Stimulated activated CD8-positive, alpha-beta memory T cell treated with anti-CD3 and anti-CD28 coated beads, Interleukin-12 subunit alpha, Interleukin-12 subunit beta, amount 100 ng/mL, for 24 hours (primary cell): ENCODE measurements around the gene CFAP210.

Experiments used
- DNase-seq: peaks from one replicate; pipeline ENCODE4 v3.0.0-alpha.2; 2020; ENCODE audit errors: extremely low read depth

CFAP210 gene, protein sequence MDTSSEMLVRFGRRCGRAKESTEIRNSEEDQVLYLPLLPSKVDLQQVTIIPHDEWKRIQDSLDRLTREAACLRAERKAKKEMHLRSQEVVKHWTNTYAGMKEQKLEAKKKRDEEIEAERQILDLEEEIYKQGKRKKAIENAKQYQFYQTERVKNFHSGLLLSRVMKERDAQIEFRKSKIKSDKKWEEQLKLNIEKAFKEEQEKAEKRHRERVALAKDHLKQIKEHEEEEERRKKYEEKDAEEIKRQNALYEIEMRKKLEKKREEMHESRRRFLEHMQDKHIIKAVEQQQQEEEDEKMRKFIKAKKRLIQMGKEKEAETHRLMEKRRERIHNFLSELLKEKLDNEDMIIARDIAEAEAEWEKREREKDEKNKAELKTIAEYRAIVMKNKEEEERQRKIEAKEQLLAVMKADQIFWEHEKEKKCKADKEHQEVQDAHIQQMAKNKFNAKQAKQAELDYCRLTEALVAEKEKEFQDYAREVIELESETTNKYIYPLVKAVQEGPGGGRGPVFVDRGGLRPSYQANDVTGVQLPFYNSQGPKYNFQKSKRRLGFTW

DNA sequence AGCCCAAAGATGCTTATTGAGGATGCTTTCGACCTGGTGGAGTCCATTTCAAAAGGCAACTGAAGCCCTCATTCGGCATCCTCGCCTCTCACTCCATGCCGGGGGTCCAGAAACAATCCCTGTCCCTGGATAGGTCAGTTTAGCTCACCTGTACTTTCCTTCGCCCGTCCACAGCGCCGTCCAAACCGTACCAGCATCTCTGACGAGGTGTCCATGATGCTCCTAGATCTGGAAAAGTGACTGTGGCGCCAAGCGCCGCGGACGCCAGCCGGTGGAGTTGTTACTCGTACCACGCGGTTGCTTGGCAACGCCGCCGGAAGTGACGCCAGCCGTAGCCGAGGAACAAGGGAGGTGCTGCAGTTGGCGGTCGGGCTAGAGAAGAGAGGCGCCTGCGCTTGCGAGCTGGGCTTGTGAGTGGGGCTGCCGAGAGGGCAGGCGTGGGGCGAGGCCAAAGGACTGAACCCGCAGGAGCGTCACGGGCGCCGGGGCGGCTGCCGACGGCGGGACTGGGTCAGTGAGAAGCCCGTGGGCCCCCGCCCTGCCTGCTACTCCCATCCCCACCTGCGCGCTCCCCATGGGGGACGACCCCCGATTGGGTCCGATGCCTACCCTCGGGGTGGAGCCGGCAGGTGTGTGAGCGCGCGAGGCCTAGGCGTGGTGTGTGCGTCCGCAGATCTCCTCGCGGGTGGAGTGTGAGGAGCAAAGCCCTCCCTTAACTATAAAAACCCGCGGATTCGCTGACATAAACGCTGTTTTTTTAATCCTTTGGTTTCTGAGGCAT, at the start of gene CFAP210, which contains the start of gene PHOSPHO2:
Gene CFAP210, minus strand, starts transcription at position 293 of the 781 bp plus-strand sequence. Its CDS starts 78 bp downstream, at position 215.
Gene PHOSPHO2, plus strand, starts transcription at position 357 of the 781 bp plus-strand sequence. CDS start 6,503 bp downstream, outside the sequence.
- peak; percentile 96 for DNase-seq

DNA sequence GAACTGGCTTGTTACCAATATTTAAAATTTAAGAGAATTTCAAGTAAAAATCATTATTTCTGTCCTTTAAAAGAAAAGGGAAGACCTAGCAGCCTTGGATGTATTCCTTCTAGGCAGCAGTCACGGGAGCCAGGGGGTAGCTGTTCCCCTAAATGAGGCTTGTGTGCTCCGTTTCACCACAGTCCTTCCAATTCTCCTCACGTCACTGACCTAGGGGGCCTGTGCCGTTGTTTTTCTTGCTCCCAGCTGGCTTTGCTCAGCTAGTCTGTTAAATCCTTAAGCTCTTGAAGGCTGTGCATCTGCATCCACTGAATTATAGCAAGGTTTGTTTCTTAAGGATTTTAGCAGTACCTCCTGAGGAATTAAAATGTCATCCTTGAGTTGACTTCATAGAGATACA, 49.3 kb upstream of the CFAP210 start:
- no peak for DNase-seq

DNA sequence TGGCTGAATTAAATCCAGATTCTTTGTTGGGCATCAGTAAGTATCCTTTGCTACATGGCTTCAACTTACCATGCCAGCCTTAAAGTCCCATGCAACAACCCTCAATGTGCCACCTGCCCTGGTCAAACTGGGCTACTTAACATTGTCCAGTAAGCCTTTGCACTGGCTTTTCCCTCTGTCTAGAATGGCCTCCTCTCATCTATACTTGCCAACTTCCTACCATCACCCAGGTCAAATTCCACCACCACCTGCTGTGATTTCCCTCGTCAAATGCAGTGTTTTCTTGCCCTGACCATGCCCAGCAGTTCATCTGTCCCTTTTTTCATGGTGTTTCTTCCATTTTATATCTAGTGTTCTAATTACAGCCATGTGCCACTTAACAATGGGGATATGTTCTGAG, 45.1 kb upstream of the CFAP210 start:
- no peak for DNase-seq

DNA sequence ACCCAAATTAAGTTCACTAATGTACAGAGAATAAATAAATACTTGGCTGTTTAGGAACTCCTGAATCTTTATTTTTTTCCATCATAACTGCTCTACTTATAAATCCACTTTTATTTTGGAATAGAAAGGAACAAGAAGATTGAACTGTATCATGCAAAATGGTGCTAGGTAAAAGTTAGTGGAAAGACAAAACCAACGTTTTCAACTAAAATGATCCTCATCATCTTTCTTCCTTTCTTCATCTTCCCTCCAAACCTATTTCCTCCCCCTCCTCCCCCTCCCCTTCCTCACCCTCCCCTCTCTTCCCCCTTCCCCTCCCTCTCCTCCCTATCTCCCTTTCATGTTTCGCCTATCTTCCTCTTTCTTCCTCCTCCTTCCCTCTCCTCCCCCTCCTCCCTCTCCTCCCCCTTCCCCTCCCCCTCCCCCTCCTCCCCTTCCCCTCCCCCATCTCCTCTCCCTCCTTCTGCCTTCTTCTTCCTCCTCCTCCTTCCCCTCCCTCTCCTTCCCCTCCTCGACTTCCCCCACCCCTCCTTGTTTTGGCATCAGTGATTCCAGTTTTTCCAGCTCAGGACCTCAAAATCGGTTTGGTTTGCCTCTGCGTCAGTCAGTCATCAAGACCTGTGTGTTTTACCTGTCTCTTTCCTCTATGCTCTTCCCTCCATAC, 44.5 kb upstream of the CFAP210 start:
- no peak for DNase-seq

DNA sequence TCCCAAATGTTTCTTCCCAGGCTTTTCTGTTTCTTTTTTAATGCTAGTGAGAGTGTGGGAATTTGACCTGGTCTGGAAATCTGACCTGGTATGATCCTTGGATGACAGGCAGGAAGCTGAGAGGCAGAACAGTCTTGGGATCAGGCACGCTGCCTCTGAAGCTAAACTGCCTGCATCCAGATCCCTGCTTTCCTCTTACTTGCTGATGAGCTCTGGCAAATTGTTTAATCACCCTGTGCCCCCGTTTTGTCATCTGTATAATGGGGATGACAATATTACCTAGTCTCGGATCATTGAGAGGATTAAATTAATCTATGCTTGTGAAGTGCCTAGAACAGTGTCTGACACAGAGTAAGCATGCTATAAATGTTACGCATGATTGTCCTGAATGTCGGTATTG, 42.7 kb upstream of the CFAP210 start:
- DNase-seq, result no peak

DNA sequence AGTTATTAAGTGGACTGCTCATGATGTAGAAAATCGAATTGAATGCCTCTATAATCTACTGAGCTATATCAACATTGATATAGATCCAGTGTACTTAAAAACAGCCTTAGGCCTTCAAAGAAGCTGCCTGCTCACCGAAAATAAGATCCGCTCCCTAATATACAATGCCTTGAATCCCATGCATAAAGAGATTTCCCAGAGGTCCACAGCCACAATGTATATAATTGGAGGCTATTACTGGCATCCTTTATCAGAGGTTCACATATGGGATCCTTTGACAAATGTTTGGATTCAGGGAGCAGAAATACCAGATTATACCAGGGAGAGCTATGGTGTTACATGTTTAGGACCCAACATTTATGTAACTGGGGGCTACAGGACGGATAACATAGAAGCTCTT, 41.4 kb upstream of the CFAP210 start:
- DNase-seq, result no peak

DNA sequence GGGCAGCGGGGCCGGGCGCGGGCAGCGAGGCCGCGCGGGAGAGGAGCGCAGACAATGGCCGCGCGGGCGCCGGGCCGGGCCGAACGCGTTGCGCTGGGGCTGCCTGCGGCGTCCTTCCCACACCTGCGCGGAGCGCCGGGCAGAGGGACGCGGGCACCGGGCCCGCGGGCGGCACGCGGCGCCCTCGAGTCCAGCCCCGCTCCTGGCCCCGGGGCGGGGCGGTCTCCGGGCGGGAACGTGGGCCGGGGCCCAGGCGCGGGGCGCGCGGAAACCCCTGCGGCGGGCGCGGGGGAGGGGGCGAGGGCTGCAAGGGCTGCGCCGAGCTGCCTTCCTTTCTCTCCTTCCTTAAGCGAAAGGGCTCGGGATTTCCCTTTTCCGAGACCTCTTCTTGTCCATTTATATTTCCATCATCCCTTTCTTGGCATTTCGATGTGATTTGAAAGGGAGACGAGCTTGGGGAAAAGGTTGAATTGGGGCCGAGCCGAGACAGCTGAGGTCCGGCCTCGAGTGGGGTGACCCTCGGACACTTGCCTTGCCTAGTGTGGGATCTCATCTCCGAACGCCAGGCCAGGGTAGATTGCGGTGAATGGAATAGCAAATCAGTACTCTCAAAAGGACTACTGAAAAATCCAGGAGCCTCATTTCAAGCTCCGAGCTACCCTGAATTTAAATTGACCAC, 40.1 kb upstream of the CFAP210 start:
- no peak for DNase-seq

DNA sequence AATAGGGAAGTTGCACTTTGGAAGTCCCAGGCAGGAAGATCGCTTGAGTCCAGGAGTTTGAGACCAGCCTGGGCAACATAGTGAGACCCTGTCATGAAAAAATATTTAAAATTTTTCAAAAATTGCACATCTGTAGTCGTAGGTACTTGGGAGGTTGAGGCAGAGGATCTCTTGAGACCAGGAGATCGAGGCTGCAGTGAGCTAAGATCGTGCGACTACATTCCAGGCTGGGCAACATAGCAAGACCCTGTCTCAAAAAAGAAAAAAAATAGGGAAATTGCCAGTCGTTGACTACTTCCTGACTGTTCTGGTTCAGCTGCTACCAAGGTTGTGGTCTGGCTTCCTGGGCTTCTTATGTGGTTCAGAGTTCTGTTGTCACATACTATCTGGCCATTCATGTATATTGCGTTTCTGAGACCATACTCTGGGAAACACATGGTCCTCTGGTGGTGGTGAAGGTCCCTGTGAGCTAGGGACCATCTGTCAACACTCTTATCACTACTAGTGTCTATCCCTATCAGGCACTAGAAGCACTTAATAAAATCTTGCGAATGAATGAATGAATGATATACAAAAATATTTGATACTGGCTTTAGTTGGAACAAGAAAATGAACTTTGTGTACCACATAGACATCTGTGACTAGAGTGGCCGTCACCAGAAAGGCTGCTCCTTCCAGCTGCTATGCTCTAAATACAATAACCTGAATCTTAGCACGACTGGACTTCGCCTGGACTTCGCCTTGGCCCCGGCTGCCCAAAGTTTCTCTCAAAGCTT, 38.6 kb upstream of the CFAP210 start:
- no peak for DNase-seq

DNA sequence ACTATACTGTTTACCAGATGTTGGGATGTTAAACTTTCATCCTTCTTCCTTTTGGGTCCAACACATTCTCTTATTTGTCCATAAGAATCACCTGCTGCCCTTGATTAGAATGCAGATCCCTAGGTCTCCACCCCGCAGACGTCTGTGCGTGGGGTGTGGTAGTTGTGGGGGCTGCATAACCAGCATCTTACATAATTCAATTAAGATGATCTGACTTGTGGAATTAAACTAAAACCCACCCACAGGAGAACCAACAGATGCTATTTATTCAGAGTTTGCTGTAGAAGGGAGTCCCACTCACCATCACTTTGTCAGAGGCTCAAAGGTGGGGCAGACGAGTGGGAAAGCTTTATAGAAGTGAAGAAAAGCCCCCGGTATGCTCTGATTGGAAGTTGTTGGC, 37.9 kb upstream of the CFAP210 start:
- no peak for DNase-seq

DNA sequence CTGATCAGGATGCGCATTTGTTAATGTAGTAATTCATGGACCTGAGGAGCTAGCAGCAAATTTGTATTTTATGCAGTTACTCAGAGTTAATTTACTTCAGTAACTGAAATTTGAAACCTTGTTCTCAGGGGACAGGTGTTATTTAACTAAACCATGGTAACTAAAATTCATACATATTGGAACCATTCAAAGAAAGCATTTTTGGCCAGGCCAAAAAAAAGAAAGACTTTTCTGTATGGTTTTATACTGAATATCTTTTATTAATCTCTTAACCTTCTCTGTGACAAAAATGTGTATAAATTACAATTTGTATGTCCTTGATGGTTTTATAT, 35.0 kb upstream of the CFAP210 start:
- no peak for DNase-seq

DNA sequence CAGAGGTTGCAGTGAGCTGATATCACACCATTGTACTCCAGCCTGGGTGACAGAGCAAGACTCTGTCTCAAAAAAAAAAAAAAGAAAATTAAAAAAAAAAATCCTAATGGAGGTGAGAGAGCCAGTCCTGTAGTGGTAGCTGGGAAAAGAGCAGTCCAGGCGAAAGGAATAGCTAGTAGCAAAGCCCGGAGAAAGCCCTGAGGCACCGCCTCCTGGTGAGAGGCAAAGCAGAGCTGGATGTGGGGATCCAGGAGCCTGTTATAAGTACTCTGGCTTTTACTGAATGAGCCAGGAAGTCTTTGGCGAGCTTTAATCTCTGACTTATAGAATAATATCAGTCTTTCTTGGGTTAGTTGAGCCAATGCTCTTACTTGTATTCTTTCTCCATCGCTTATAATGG, 32.9 kb upstream of the CFAP210 start:
- no peak for DNase-seq

DNA sequence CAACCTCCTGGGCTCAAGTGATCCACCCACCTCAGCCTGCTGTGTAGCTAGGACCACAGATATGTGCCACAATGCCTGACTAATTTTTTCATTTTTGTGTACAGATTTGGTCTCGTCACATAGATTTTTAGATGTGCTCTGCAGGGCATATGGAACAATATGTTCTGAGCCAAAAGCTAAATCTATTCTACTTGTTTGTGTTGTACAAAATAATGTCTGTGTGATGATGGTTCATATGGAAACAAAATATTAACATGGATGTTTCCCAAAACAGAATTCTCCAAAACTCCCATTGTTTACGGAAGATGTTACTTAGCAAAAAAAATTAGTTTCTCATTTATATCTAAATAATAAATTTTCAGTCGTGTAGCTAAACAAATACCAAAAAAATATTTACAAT, 26.8 kb upstream of the CFAP210 start:
- DNase-seq, result no peak

DNA sequence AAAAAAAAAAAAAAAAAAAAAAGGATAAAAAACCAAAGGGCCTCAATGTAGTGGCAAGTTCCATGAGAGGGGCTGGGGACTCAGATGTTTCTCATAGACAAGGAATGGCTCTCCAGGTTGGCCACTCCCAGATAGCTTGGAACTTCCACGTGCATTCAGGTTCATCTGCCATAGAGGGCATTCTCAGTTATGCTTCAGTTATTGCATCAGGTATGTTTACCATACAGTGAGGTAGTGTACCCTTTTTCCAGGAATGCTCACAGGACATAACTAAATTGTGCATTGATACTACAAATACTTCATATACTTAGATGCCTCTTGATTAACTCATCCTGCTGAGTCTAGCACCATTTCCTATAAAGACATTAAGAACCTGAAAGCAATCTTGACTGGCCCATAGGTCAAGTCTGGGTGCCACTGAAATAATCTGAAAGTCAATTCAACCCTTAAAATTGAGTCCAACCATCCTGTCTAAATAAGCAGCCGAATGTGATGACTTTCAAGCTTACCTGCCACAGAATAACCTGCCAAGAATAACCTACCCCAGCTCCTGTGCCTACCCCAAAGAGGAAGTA, 24.8 kb upstream of the CFAP210 start:
- DNase-seq, result no peak

DNA sequence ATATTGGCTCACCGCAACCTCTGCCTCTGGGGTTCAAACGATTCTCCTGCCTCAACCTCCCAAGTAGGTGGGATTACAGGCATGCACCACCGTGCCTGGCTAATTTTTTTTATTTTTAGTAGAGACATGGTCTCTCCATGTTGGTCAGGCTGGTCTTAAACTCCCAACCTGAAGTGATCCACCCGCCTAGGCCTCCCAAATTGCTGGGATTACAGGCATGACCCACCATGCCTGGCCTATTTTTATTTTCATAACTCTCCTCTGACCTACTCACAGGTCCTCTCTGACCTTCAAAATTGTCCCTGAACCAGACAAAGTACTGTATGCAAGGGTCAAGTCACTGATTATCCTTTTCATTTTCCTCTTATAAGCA, 23.5 kb upstream of the CFAP210 start:
- DNase-seq, result no peak

DNA sequence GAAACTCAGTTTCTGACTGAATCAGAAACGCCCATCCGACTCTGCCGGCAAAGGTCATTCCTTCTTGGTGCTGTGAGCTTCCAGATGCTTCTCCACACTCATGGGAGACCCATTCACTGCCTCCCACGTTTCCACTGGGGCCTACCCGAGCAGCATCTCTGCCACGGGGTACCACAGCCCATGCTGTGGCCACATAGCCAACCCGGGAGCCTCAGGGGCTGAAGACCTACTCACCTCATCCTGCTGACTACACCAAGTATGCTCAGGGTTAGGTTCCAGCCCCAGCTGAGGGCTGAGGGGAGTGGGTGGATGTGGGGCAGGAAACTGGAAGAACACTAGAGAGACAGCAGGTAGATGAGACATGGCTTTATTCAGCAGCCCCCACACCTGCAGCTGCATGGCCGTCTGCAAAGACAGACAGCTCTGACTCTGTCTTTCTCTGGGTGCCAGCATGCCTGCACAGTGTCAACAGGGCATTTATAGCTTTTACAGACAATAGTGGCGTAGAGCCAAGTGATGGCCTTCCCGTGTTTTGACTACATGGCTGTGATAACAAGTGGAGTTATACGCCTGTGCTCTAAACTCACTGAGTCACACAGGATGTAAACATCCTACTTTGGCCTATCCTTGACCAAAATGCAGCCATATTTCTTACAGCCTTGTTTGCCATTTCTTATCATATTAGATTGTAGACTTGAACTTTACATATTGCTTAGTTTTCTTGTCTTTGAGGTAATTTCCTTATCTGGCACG, 22.9 kb upstream of the CFAP210 start:
- DNase-seq, result no peak

DNA sequence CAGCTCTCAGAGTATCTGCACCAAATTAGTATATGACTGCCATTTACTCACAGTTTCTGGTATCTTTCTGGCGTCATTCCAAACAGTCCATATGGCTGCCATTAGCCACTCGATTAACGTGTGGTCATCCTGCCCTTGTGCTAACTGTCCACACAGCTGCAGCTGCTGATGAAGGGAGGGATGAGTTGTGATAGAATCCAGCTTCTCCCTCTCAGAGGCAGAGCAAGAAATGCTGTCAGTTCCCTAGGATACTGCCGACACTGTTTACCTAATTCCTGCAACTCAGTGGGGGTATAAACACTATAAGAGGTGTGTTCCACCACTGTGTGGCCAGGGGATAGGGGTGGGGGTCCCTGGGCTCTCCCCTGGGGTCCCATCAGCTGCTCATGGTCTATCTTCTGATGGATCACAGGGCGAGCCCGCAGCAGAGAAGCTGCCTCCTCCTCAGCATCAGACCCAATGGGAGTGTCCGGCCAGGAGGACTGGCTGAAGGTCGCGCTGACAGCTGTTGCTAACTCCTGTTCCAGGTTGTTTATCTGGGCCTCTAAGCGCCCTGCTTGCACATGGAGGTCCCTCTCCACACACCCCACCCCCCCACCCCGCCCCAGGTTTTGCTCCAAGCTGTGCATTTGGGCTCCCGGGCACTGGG, 22.2 kb upstream of the CFAP210 start:
- no peak for DNase-seq

DNA sequence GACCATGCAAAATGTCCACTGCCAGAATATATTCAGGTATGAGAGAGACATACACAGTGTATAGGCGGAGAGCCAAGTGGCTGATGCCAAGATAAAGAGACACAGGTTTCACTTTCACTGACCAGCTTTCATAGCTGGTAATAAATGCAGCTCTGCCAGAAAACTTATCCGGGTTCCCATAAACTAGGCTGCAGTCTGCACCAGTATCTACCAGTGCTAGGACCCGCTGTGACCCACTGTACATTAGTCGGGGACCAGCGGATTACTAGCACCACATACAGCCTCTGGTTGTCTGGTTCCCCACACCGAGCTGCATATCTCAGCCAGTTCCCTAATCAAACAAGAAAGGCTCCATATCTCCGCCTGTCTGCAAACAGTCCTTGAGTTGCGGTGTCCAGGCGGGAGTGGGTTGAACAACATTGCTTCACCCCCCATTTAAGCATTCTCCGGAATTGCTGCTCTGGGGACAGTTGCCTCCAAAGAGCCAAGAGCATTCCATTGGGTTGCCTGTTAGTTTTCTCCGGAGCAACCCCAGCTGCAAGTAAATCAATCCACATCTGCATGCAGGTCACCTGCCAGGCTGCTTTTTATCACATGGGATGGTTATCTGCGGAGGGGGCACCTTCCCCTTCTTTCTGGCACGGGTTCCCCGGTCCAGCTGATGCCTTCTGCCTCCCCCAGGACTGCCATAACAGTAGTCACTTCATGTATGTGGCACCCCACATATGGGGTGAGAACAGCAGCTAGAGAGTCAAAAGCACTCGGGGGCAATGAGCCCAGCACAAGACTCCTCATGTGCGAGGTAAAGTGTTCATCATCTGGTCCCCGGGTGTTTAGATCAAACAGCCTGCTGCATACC, 21.4 kb upstream of the CFAP210 start:
- DNase-seq, result no peak

DNA sequence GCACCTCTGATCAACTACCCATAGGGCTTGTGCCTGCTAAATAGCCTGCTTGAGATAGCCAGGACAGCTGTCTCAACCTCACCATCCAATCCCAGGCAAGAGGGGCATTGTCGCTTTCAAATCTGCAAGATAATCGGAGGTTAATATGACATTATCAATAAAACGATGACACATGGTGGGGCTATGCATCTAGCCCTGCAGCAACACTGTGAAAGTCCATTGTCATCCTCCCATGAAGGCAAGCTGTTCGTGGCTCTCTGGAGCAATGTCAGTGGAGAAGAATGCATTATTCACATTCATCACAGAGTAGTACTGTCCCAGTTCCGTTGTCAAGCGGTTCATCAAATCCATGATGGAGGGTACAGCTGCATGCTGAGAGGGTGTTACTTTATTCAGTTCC, 20.5 kb upstream of the CFAP210 start:
- no peak for DNase-seq
